IPS-20b (cell line): Measurements from ENCODE around the gene MAPK7.
A peak's percentile ranks its signal among the peaks of the same experiment; 100 is the strongest.

Experiments
- H3K27ac ChIP-seq: one replicate; pipeline ENCODE4 v1.5.1; 2013; ENCODE audit warnings: low read length
- H3K27me3 ChIP-seq: 2 replicates; pipeline ENCODE4 v1.6.1; 2013; ENCODE audit warnings: mild to moderate bottlenecking, low read length, inconsistent platforms; ENCODE audit not compliant: insufficient read depth
- H3K36me3 ChIP-seq: 2 replicates; pipeline ENCODE4 v1.6.1; 2013; ENCODE audit warnings: low read depth, mild to moderate bottlenecking, inconsistent platforms, low read length, moderate library complexity; ENCODE audit not compliant: insufficient read depth
- H3K4me1 ChIP-seq: 2 replicates; pipeline ENCODE4 v1.6.1; 2013; ENCODE audit warnings: mild to moderate bottlenecking, control low read depth, inconsistent platforms, low read length, moderate library complexity; ENCODE audit not compliant: insufficient read depth
- H3K4me3 ChIP-seq: 2 replicates; pipeline ENCODE4 v1.5.1; 2013; ENCODE audit warnings: mild to moderate bottlenecking, low read length, inconsistent platforms
- H3K9ac ChIP-seq: 2 replicates; pipeline ENCODE4 v1.6.1; 2013; ENCODE audit warnings: low read depth, mild to moderate bottlenecking, inconsistent platforms, low read length, moderate library complexity
- H3K9me3 ChIP-seq: 2 replicates; pipeline ENCODE4 v1.6.1; 2013; ENCODE audit warnings: mild to moderate bottlenecking, low read depth, low read length, inconsistent platforms; ENCODE audit not compliant: insufficient read depth

Gene MAPK7

DNA sequence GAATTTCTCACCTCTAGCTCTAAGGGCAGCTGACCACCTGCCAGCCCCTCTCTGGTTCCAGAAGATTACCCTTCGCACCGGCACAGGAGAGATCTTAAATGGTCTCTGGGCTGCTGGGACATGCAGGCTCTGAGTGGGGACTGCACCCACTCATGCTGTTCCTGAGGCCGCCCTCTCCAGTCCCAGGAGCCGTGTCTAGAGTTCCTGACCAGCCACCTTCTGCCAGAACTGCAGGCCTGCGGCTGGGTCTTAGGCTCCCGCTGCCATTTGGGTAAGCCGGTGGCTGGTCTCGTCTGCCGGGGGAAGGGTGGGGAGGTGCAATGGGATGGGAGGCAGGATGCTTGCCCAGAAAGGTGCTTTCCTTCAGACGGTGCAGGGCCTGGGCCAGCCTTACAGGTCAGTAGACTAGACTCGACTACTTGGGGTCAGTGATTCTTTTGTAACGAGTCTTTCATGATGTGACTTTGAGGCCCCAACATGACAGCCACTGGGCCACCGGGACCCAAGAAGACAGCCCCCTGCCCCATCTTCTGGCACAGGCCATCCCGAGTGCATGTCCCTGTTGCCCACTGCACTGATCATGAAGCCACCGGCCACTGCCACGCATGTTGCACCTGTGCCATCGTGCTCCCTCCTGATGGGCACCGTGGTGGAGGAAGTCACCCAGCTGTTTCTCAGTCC, 42.2 kb upstream of the MAPK7 start:
- no peaks in the 10 kb centered on the region for H3K9me3 ChIP-seq
- no peaks in the 10 kb centered on the region for H3K27me3 ChIP-seq
- peaks cover 18% of the 10 kb centered on the region for H3K4me1 ChIP-seq
- no peak overlapping the region for H3K9ac ChIP-seq
- H3K36me3 ChIP-seq = 0 out of 2 replicates have a peak, but pooled peaks cover 5% of the 10 kb centered on the region
- H3K4me3 ChIP-seq = no peak overlapping the region
- no peak overlapping the region for H3K27ac ChIP-seq

DNA sequence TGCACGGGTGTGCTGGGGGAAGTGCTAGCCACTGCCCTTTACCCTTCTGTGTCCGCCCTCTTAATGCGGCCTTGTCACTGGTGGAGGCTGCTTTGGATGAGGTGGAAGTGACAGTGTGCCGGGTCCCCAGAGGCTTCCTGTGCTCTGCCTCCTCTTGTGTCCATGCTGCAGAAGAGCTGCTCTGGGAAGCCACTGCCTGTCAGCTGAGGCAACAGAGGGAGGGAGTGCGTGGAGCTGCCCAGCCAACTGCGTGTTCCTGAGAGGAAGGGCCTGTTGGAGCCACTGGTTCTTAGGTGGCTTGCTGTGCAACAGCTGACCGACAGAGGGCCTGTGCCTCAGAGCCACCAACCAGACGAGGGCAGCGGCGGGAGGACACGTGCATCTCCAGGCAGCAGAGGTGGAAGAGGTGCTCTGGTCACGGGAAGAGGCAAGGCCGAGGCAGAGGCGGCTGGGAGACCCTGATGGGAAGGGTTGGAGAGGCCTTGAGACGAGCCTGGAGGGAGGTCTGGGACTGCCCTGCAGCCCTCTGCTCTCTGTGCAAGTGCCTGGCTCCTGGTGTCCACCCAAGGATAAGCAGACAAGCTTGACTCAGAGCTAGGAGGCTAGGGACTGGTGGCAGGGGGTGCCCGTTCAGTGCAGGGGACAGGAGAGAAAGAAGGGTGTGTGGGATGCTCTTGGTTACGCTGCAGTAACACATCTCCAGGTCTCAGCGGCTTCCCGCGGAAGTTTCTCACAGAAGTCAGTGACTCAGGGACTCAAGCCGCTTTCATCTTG, 41.2 kb upstream of the MAPK7 start:
- peaks cover 21% of the 10 kb centered on the region for H3K4me1 ChIP-seq
- no peaks in the 10 kb centered on the region for H3K27me3 ChIP-seq
- no peak overlapping the region for H3K27ac ChIP-seq
- no peak overlapping the region for H3K4me3 ChIP-seq
- no peak overlapping the region for H3K9ac ChIP-seq
- H3K36me3 ChIP-seq = no peaks in the 10 kb centered on the region
- no peaks in the 10 kb centered on the region for H3K9me3 ChIP-seq

DNA sequence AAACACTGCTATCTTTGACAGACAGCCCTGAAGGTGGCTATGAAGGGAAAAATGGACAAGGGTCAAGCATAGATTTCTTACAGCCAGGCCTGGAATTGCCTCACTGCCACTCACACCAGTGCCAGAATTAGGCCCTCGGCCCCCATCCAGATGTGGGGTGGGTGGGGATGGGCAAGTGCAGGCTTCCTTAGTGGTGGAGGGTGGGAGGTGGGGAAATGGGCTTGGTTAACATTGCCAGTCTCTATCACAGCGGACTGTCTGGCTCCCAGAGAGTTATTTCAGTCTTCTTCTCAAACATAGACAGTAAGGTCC, 40.6 kb upstream of the MAPK7 start:
- H3K27ac ChIP-seq = no peak overlapping the region
- H3K9ac ChIP-seq = no peak overlapping the region
- H3K9me3 ChIP-seq = no peaks in the 10 kb centered on the region
- H3K4me3 ChIP-seq = no peak overlapping the region
- no peaks in the 10 kb centered on the region for H3K27me3 ChIP-seq
- peaks cover 21% of the 10 kb centered on the region for H3K4me1 ChIP-seq
- no peaks in the 10 kb centered on the region for H3K36me3 ChIP-seq

DNA sequence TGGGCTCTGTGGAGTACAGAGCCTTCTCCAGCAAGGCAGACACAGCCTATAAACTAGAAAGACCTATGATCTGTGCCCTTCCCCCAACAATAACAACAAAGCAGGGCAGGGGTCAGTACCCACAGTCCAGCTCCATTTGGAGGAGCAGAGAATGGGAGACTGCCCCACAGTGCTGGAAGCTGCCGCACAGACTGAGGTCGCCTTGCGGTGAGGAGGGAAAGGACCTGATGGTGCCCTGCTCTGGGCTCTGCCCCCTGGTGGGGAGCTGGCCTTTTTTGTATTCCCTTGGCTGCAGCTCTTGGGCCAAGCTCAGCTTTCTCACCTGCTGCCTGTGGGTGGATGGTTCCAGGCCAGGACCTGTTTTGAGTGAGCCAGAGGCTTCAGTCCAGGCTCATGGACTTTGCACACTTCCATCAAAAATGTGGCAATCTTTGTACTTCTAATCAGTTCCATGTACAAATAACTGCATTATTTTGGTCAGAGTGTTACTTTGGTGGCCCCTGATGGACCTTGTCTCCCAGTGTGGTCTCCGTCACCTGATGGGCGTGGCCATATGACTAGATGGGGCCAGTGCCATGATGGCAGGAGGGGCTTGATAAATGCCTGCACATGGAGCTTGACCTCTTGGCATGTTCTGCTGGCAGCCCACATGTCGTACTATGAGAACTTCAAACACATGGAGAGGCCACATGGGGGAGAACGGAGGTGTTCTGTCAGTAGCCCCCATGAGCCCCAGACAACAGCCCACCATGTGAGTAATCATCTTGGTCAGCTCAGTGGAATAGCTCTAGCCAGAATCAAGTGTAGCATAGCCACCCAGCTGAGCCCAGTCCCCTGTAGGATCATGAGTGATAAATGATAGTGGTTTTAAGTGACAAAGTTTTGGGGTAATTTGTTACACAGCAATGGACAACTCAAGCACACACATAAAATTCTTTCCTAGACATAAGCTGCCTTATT, 40.0 kb upstream of the MAPK7 start:
- H3K36me3 ChIP-seq = no peaks in the 10 kb centered on the region

DNA sequence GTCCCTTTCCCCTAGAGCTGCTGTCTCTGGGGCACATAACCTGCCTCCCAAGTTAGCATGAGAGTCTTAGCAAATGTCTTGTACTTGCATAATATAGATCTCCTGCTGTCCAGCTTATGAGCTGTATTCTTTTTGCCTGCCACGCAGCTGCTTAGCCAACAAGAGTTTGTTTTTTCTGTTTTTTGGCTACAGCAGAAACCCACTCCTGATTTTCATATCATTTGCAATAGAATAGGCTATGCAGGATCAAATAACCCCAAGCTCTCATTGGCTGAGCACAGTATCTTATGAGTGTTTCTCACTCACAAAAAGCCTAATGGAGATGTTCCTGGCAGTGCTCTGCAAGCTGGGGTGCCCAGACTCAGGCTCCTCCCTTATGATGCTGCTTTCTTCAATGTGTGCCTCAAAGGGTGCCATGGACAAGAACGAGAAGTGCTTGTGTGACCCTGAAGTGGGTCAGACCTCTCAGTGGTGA, 38.9 kb upstream of the MAPK7 start:
- H3K27me3 ChIP-seq = no peaks in the 10 kb centered on the region
- peaks cover 21% of the 10 kb centered on the region for H3K4me1 ChIP-seq
- 0 out of 2 replicates have a peak overlapping the region, but pooled peaks have one; percentile 12 for H3K4me3 ChIP-seq
- H3K36me3 ChIP-seq = no peaks in the 10 kb centered on the region
- H3K9me3 ChIP-seq = no peaks in the 10 kb centered on the region
- peak overlapping the region; percentile 31 for H3K27ac ChIP-seq
- 0 out of 2 replicates have a peak overlapping the region, but pooled peaks have one; percentile 24 for H3K9ac ChIP-seq

More for the DNA sequence above, 40.0 kb upstream of the MAPK7 start:
- Histone ChIP-seq H3K27me3 (no peaks in the 10 kb centered on the region), H3K4me3 (no peak overlapping the region), H3K9ac (no peak overlapping the region), H3K27ac (no peak overlapping the region), H3K4me1 (peaks cover 21% of the 10 kb centered on the region), H3K9me3 (no peaks in the 10 kb centered on the region)

DNA sequence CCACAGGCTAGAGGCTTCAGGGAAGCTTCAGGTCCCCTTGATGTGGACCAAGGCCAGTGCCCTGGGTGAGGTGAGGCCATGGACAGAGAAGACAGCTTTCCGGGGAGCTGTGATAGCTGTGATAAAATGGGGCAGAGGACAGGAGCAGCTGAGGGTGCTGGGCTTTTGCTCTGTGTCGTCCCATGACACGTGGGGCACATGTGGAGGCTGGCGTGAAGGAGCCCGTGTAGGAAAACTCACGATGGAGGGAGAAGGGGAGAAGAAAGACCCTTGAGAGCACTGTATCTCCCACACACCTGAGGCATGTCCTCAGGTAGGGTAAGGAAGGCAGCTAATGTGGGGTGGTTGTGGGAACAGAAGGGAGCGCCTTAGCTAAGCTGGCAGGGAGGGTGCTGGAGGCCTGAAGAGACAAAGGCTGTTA, 37.1 kb upstream of the MAPK7 start:
- Histone ChIP-seq H3K27ac (no peak overlapping the region), H3K4me1 (peaks cover 21% of the 10 kb centered on the region), H3K9me3 (no peaks in the 10 kb centered on the region), H3K36me3 (no peaks in the 10 kb centered on the region), H3K4me3 (no peak overlapping the region), H3K9ac (no peak overlapping the region), H3K27me3 (no peaks in the 10 kb centered on the region)

DNA sequence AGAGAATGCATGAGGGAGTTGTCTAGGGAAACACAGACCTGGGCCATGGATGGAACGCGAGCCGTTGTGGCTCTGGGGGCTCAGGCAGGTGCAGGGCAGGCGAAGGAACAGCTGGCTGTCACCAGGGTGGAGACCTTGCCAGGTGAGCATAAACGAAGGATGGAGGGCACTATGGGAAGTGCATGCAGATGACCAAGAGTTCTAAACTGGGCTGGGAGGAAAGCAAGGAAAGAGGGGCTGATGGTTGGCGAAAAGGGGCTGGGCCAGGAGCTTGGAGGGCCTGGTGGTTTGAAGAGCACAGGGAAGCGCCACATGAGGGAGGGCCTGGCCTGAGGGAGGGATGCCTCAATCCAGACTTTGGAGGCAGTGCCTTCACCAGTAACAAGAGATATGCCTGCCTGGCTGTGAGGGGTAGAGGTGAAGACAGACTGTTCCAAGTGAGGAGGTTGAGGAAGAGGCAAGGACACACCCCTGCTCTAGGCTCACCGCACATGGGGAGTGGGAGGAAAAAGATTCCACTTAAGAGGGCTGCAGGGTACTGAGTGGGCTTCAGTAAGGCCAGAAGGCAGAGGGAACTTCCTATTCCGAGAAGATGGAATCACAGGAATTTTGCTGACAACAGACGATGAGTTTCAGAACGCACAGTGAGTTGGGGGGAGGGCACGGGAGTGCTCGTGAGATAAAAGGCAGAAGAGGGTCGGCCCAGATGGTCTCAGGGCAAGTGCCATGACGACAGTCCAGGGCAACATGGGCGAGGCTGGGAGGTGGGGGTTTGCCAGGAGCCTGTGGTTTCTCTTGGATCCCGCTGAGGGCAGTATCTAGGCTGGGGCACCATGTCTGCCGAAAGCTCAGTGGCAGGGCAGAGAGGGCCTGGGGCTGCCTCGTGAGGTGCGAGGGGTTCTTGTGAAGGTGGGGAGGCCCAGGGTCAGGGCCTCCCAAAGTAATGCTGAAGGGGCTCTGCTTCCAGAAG, 36.4 kb upstream of the MAPK7 start:
- H3K9me3 ChIP-seq = no peaks in the 10 kb centered on the region
- no peak overlapping the region for H3K4me3 ChIP-seq
- no peak overlapping the region for H3K9ac ChIP-seq
- peaks cover 21% of the 10 kb centered on the region for H3K4me1 ChIP-seq
- H3K27ac ChIP-seq = no peak overlapping the region
- no peaks in the 10 kb centered on the region for H3K27me3 ChIP-seq
- no peaks in the 10 kb centered on the region; the same call in 1 of the 2 replicates for H3K36me3 ChIP-seq

DNA sequence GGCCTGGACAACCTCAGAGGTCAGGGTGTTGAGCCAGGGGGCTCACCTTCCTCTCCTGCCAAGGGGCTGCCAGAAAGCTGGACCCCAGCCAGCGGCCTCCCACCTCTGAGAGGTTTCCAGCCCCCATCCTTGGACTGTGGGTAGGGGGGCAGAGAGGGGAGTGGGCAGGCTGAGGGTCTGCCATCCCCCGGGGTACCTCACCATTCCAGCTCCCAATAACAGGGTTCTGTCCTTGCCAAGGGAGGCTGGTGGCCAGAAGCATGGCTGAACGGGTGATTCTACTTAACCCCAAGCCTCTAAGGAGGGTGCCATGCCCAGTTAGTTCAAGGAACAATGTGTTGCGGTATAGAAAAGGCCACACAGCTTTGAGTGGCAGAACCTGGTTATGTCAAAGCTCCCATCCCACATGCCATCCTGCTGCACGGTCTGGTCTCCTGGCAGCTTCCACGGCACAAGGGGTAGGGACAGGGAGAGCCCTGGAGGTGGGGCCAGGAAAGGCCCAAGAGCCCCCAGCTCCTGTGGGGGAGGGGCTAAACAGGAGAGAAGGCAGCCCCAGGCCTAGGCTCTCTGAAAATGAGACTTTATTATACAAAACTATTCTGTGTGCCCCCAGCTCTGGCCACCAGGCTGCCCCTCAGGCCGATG, 35.6 kb upstream of the MAPK7 start:
- Histone ChIP-seq H3K27me3 (no peaks in the 10 kb centered on the region), H3K4me3 (no peak overlapping the region), H3K27ac (no peak overlapping the region), H3K9me3 (no peaks in the 10 kb centered on the region), H3K9ac (no peak overlapping the region), H3K4me1 (peaks cover 21% of the 10 kb centered on the region), H3K36me3 (no peaks in the 10 kb centered on the region; the same call in 1 of the 2 replicates)

DNA sequence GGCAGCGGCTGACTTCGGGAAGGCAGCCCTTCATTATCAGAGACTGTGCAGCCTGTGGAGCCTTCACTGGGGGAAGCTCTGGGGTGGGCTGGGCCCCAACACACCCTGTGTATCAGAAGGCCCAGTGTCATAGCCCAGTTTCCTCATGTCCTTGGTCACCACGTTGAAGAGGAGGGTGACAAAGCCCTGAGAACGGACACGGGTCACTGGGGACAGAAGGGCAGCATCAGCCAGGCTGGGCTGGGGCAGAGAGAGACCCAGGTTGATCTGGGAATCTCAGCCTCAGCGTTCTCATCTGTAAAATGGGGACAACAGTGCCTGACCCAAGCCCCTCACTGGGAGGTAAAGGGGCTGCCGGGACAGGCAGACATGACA, 35.1 kb upstream of the MAPK7 start:
- no peaks in the 10 kb centered on the region for H3K9me3 ChIP-seq
- no peak overlapping the region for H3K27ac ChIP-seq
- peaks cover 18% of the 10 kb centered on the region for H3K4me1 ChIP-seq
- no peak overlapping the region for H3K9ac ChIP-seq
- H3K27me3 ChIP-seq = no peaks in the 10 kb centered on the region
- H3K4me3 ChIP-seq = no peak overlapping the region
- no peaks in the 10 kb centered on the region; the same call in 1 of the 2 replicates for H3K36me3 ChIP-seq

DNA sequence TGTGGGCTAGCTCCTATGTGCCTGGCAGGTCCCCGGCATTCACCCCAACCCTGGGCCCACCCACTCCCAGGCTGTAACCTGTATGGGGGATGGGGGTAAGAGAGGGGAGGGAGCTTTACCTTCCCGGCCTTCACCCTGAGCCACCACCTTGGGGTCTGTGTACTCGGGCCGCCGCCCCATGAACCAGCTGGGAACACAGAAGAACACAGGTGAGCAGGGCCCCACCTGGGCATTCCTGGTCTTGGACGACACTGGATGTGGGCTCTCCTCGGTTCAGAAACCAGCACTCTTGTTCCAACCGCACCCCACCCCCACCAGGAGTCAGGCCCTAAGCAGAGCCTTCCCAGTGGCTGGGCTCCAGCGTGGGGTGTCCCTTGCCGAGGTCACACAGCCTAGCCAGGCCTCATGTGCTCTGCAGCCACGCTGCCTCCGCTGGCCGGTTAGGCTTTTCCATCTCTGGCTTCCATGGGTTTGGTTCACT, 34.6 kb upstream of the MAPK7 start:
- no peak overlapping the region for H3K4me3 ChIP-seq
- H3K27ac ChIP-seq = no peak overlapping the region
- no peaks in the 10 kb centered on the region; the same call in 1 of the 2 replicates for H3K36me3 ChIP-seq
- no peak overlapping the region for H3K9ac ChIP-seq
- peaks cover 13% of the 10 kb centered on the region for H3K4me1 ChIP-seq
- no peaks in the 10 kb centered on the region for H3K9me3 ChIP-seq
- no peaks in the 10 kb centered on the region for H3K27me3 ChIP-seq
